GM12878 (cell line): ENCODE measurements around the gene ZNF800. TPM values are rescaled to one million over a fixed set of nuclear protein-coding genes. Genes with fewer than 3 reads are reported as not detected.
A peak's percentile ranks its signal among the peaks of the same experiment; 100 is the strongest.

Source experiments
- ATAC-seq: fragments of 200-7000 bp; cut with Tn5 transposase; 3 replicates; pipeline ENCODE4 v1.9.1; 2020; ENCODE audit warnings: mild to moderate bottlenecking, moderate library complexity
- BruUV-seq: library from RNA; stranded (reverse); fragments of 400-500 nt; replicated peaks from 2 replicates; lab custom pipeline; 2021; lab: Mats Ljungman, UMichigan
- CTCF ChIA-PET: fragments of 300-600 bp; sonication (Branson Sonifier 250); formaldehyde crosslinking; extraction: SDS; loops from one replicate; lab custom pipeline; 2021; ENCODE audit warnings: inconsistent platforms; lab: Yijun Ruan, JAX
- POLR2A ChIA-PET: fragments of 350-600 bp; formaldehyde crosslinking; extraction: SDS; loops from one replicate; lab custom pipeline; 2021; ENCODE audit warnings: inconsistent platforms; lab: Charles Lee
- RAD21 ChIA-PET: fragments of 300-600 bp; sonication (Branson Sonifier 250); formaldehyde crosslinking; loops from one replicate; lab custom pipeline; 2023; ENCODE audit warnings: antibody characterized with exemption; ENCODE audit not compliant: unreplicated experiment; lab: Charles Lee
- SMC1A ChIA-PET: fragments of 300-600 bp; sonication (Branson Sonifier 250); formaldehyde crosslinking; loops from one replicate; lab custom pipeline; 2023; ENCODE audit not compliant: unreplicated experiment, uncharacterized antibody; lab: Charles Lee
- DNase-seq: peaks from one replicate; pipeline ENCODE4 v3.0.0-alpha.2; 2011; ENCODE audit warnings: low read depth, low spot score
- FAIRE-seq: peaks from 3 replicates; lab custom pipeline; 2011; peaks lifted over from hg19 to GRCh38; lab: Jason Lieb, UNC
- H2AFZ ChIP-seq: 2 replicates; pipeline ENCODE4 v1.6.0; 2011; ENCODE audit warnings: low read depth, low read length, control low read depth; ENCODE audit not compliant: control insufficient read depth
- H3K27ac ChIP-seq: 2 replicates; pipeline ENCODE4 v1.5.1; 2011; ENCODE audit warnings: control low read depth; ENCODE audit not compliant: control insufficient read depth, insufficient read depth
- H3K27me3 ChIP-seq, 2 experiments: replicated peaks in 1 of 2; 2 replicates each; pipeline versions ENCODE4 v1.6.0 to v1.6.1; 2011; ENCODE audit warnings: low read length in 1 of 2; ENCODE audit not compliant: control insufficient read depth in 2 of 2, insufficient read depth in 2 of 2
- H3K36me3 ChIP-seq, 2 experiments: 2 replicates each; pipeline ENCODE4 v1.5.1; 2011; ENCODE audit warnings: low read length in 1 of 2; ENCODE audit not compliant: control insufficient read depth in 2 of 2, insufficient read depth in 2 of 2
- H3K4me1 ChIP-seq: 2 replicates; pipeline ENCODE4 v1.6.1; 2011; ENCODE audit warnings: mild to moderate bottlenecking, low read length, moderate library complexity, mixed read lengths; ENCODE audit not compliant: control insufficient read depth, insufficient read depth
- H3K4me2 ChIP-seq: 2 replicates; pipeline ENCODE4 v1.6.0; 2011; ENCODE audit warnings: control low read depth; ENCODE audit not compliant: control insufficient read depth, insufficient read depth
- H3K4me3 ChIP-seq: fragments of 200-600 bp; sonication (generic); 2 replicates; pipeline ENCODE4 v1.5.1; 2016
- H3K79me2 ChIP-seq: 2 replicates; pipeline ENCODE4 v1.6.0; 2011; ENCODE audit warnings: low read length; ENCODE audit not compliant: control insufficient read depth, insufficient read depth
- H3K9ac ChIP-seq: 2 replicates; pipeline ENCODE4 v1.8.0; 2011; ENCODE audit warnings: low read length, control low read depth, mixed read lengths; ENCODE audit not compliant: control insufficient read depth, insufficient read depth
- H3K9me3 ChIP-seq: replicated peaks from 3 replicates; pipeline ENCODE4 v1.5.1; 2011; ENCODE audit warnings: mild to moderate bottlenecking, low read length; ENCODE audit not compliant: control insufficient read depth, insufficient read depth
- H4K20me1 ChIP-seq: 2 replicates; pipeline ENCODE4 v1.6.0; 2011; ENCODE audit not compliant: control insufficient read depth, insufficient read depth
- HDAC6 ChIP-seq: fragments of 200-600 bp; sonication (generic); IDR thresholded peaks from one replicate; pipeline ENCODE4 v1.8.0; 2017; ENCODE audit warnings: antibody characterized with exemption; ENCODE audit not compliant: unreplicated experiment
- LARP7 ChIP-seq: fragments of 450-650 bp; IDR thresholded peaks from 2 replicates; pipeline ENCODE4 v1.6.1; 2017; ENCODE audit warnings: mild to moderate bottlenecking
- PKNOX1 ChIP-seq: fragments of 450-650 bp; IDR thresholded peaks from 2 replicates; pipeline ENCODE4 v1.6.1; 2016; ENCODE audit warnings: mild to moderate bottlenecking
- RAD51 ChIP-seq: fragments of 450-650 bp; IDR thresholded peaks from 2 replicates; pipeline ENCODE4 v1.6.1; 2016; ENCODE audit warnings: moderate library complexity, mild to moderate bottlenecking, inconsistent platforms
- SRF ChIP-seq, 2 experiments: IDR thresholded peaks; 2 replicates each; pipeline ENCODE4 v1.6.1; 2011; ENCODE audit warnings: low read depth in 2 of 2, low read length in 2 of 2, mild to moderate bottlenecking in 1 of 2, moderate library complexity in 1 of 2
- TBL1XR1 ChIP-seq: IDR thresholded peaks from 2 replicates; pipeline ENCODE4 v1.6.1; 2012; ENCODE audit warnings: low read depth, low read length, improper control_type of control experiment
- USF1 ChIP-seq: IDR thresholded peaks from 2 replicates; pipeline ENCODE4 v1.6.1; 2011; ENCODE audit warnings: borderline replicate concordance, low read depth, mild to moderate bottlenecking, moderate library complexity, mixed read lengths, low read length; ENCODE audit not compliant: insufficient read depth; ENCODE audit errors: extremely low read length
- ZBED1 ChIP-seq: IDR thresholded peaks from 2 replicates; pipeline ENCODE4 v1.6.1; 2016; ENCODE audit warnings: borderline replicate concordance
- WGBS: methylation state at CpG from one replicate; pipeline ENCODE4 v1.1.6; 2016; ENCODE audit warnings: low lambda C conversion rate; ENCODE audit not compliant: insufficient replicate concordance, insufficient coverage; ENCODE audit errors: missing lambda C conversion rate; 5-methylcytosine and 5-hydroxymethylcytosine counted together
- in situ Hi-C: fragments of 300-500 bp; cut with MboI; formaldehyde crosslinking; loops from 9 replicates; pipeline ENCODE4 v1.14.3; 2018; ENCODE audit warnings: mixed read lengths
- intact Hi-C: fragments of 100-400 bp; cut with micrococcal nuclease; formaldehyde crosslinking; loops from one replicate; pipeline ENCODE4 v1.14.2; 2022; ENCODE audit not compliant: unreplicated experiment
- polyA plus RNA-seq, 11 experiments: library from polyadenylated mRNA; depleted of rRNA in 4 of 11; unstranded in 6 of 11; stranded (reverse) in 5 of 11; fragments of >200 nt; fragmentation: Nextera tagmentation in 4 of 11; fragmentation: Illumina TruSeq in 1 of 11; extraction: Ambion mirVana in 4 of 11; extraction: Trizol in 1 of 11; gene quantifications; 1 replicate in 1 of 11; 2 replicates in 10 of 11; pipeline versions ENCODE4 v1.2.1 to v1.2.3, GENCODE V29; 2011 to 2016; ENCODE audit warnings: inconsistent platforms in 2 of 11, missing spikeins in 2 of 11, low read depth in 1 of 11
- total RNA-seq, 4 experiments: library from RNA; depleted of rRNA in 3 of 4; stranded (reverse); fragments of >200 nt in 3 of 4; fragmentation: Illumina TruSeq in 1 of 4; extraction: Trizol in 1 of 4; gene quantifications; 2 replicates each; pipeline versions ENCODE4 v1.2.1 to v1.2.3, GENCODE V29; 2013 to 2021
- TF ChIP-seq, protein P1 (sequence below): fragments of 450-650 bp; IDR thresholded peaks from 2 replicates; pipeline ENCODE4 v1.6.1; 2018; ENCODE audit warnings: borderline replicate concordance, mild to moderate bottlenecking; ENCODE audit not compliant: partially characterized antibody

The ZNF800 gene
- total and polyA plus RNA-seq, 10 of the 15 experiments (the other 5 are each of a cell fraction or from before 2014, with no cell fraction given) = 6.8 to 33.9 (median 23.8) TPM

- ChIA-PET RAD21 (interaction anchor here (1.2 to 3.7 kb wide), 2 partner anchors 13 to 56 kb away, joined by 3 to 13 read pairs; no protein-coding TSS in a partner anchor), SMC1A (interaction anchor here (0.7 to 4.1 kb wide), 7 partner anchors 13 to 31 kb away, joined by 3 to 13 read pairs (median 5); no protein-coding TSS in a partner anchor), POLR2A (interaction anchor here (0.9 to 4.7 kb wide), 5 partner anchors 9 to 22 kb away, joined by 3 to 28 read pairs (median 9); no protein-coding TSS in a partner anchor), CTCF (interaction anchor here (0.6 to 2.0 kb wide), 5 partner anchors 9 to 57 kb away, joined by 3 to 10 read pairs (median 7); no protein-coding TSS in a partner anchor)
- TF ChIP-seq ZBED1 (no peak), TBL1XR1 (no peak), USF1 (no peak), LARP7 (no peak), RAD51 (no peak), PKNOX1 (no peak), HDAC6 (no peak), SRF (IDR thresholded peaks at IDR 0.05; ENCODE audit: low read depth in 2 of 2, low read length in 2 of 2) (no peak)
- TF ChIP-seq, protein P1, sequence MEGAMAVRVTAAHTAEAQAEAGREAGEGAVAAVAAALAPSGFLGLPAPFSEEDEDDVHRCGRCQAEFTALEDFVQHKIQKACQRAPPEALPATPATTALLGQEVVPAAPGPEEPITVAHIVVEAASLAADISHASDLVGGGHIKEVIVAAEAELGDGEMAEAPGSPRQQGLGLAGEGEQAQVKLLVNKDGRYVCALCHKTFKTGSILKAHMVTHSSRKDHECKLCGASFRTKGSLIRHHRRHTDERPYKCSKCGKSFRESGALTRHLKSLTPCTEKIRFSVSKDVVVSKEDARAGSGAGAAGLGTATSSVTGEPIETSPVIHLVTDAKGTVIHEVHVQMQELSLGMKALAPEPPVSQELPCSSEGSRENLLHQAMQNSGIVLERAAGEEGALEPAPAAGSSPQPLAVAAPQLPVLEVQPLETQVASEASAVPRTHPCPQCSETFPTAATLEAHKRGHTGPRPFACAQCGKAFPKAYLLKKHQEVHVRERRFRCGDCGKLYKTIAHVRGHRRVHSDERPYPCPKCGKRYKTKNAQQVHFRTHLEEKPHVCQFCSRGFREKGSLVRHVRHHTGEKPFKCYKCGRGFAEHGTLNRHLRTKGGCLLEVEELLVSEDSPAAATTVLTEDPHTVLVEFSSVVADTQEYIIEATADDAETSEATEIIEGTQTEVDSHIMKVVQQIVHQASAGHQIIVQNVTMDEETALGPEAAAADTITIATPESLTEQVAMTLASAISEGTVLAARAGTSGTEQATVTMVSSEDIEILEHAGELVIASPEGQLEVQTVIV = no peak
- Histone ChIP-seq H3K9me3 (no peaks in the 10 kb centered on the region), H3K9ac (peak overlapping the region; percentile 91), H3K4me1 (peaks cover 7% of the 10 kb centered on the region; the same call in 1 of the 2 replicates), H3K36me3 (peaks cover 0 to 11% of the 10 kb centered on the region in 2 experiments; a peak in 1 of 4 replicates), H2AFZ (peak overlapping the region; percentile 59), H3K27me3 (no peaks in the 10 kb centered on the region), H3K27ac (peak overlapping the region; percentile 97), H3K4me3 (peak overlapping the region; percentile 83), H4K20me1 (no peaks in the 10 kb centered on the region), H3K4me2 (peak overlapping the region; percentile 56), H3K79me2 (peaks cover 66% of the 10 kb centered on the region)
- intact Hi-C loops = loop anchor here (5.0 kb wide), 1 partner anchor 261 kb away; the partner anchor contains the start of gene SND1
- ATAC-seq = no peak
- WGBS = 39% methylated on average over 9 of the region's 9 CpGs
- in situ Hi-C loops = no loop called here
- TSS peak; percentile 61 for BruUV-seq
- FAIRE-seq = no peak
- no peak for DNase-seq
Observed at GRCh38 chr7:127390817-127391590, 1.5 kb downstream of the ZNF800 start.
